Measurements from ENCODE around the gene SAP30BP.

DNA sequence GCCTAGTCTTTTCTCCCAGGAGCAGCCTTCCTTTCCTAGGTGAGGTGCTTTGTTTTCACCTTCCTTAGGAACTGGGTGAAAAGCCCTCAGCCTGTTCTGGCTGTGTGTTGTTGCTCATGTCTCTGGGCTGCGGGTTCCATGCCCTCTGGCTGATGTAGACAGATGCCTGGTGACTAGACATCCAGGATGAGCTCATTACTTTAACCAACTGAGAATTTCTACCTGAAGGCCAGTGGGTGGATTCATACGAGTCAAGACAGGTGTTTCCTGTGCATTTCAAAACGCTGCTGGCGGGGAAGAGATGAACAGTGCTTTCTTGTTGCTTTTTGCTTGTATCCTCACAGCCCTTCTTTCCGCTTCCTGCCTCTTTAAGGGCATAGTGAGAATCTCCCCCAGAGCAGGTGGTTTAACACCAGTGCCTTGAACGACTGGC, 22.3 kb downstream of the SAP30BP start:
- TF ChIP-seq CTCF (IDR thresholded peaks at IDR 0.05; ENCODE audit: insufficient read depth, low read length, poor library complexity, severe bottlenecking) (no peak), EZH2phosphoT487 (conservative IDR thresholded peaks at IDR 0.05; ENCODE audit: low read length) (no peak)

Data from SU-DHL-6 (cell line).